ENCODE data around the gene HLA-DOB.

DNA sequence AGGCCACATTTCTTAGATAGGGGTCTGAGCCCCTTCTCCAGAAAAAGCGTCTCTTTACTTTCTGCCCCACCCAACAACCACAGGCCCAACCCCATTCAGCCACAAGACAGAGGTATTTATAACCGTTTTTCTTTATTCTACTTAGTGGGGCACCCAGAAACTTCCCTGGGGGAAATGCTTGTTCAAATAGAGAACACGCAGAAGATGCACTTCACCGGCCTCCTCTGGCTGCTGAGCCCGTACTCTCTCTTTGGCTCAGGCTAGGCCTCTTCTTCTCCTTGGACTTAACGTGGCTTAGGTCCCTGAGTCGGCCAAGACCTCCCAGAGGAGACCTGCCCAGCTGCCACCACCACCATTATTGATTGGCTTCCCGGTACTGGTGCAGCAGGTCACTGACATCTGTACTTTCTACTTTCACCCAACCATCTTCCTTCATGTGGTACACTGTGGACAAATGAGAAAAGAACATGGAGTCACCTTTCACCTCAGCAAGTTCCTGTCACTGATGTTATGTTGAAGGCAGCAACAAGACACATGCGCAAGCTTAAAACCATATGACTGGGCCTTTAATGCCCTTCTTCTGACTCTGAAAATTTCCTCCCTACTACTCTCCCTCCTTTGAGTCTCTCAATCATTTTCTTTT is 23.9 kb upstream of the HLA-DOB start:
- TF ChIP-seq, protein P1, sequence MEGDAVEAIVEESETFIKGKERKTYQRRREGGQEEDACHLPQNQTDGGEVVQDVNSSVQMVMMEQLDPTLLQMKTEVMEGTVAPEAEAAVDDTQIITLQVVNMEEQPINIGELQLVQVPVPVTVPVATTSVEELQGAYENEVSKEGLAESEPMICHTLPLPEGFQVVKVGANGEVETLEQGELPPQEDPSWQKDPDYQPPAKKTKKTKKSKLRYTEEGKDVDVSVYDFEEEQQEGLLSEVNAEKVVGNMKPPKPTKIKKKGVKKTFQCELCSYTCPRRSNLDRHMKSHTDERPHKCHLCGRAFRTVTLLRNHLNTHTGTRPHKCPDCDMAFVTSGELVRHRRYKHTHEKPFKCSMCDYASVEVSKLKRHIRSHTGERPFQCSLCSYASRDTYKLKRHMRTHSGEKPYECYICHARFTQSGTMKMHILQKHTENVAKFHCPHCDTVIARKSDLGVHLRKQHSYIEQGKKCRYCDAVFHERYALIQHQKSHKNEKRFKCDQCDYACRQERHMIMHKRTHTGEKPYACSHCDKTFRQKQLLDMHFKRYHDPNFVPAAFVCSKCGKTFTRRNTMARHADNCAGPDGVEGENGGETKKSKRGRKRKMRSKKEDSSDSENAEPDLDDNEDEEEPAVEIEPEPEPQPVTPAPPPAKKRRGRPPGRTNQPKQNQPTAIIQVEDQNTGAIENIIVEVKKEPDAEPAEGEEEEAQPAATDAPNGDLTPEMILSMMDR (IDR thresholded peaks at IDR 0.05), result no peak
- TF ChIP-seq POLR2A (IDR thresholded peaks at IDR 0.05) (no peak), EP300 (IDR thresholded peaks at IDR 0.05) (no peak), POLR2AphosphoS5 (IDR thresholded peaks at IDR 0.05) (no peak)

Measured in upper lobe of left lung (tissue), 4 donors.